ENCODE data around the gene NKD2.
A peak's percentile ranks its signal among the peaks of the same experiment; 100 is the strongest.

Gene NKD2

DNA sequence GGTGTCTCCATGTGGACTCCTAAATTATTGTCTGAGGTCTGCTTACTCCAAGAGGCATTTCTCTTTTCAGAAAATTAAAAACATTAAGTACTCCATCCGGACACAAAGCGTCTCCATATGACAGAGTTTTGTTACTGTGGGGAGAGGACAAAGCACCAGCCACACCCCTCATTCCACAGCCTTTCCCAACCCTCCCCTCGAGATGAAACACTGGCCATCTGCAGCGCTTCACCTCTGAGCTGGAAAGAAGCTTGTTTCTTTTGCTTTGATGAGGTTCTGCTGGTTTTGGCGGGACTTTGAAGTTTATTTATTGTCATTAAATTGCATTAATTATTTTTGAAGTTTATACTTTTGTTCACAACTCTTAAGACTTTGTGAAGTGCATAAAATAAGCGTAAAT lies 27.6 kb upstream of the NKD2 start:
- H3K4me1 Mint-ChIP-seq = peaks cover 24% of the 10 kb centered on the region
- H3K27me3 Mint-ChIP-seq (ENCODE audit: low read depth, poor library complexity) = peaks cover 9% of the 10 kb centered on the region
- DNase-seq = no peak
- TF ChIP-seq, protein P1, sequence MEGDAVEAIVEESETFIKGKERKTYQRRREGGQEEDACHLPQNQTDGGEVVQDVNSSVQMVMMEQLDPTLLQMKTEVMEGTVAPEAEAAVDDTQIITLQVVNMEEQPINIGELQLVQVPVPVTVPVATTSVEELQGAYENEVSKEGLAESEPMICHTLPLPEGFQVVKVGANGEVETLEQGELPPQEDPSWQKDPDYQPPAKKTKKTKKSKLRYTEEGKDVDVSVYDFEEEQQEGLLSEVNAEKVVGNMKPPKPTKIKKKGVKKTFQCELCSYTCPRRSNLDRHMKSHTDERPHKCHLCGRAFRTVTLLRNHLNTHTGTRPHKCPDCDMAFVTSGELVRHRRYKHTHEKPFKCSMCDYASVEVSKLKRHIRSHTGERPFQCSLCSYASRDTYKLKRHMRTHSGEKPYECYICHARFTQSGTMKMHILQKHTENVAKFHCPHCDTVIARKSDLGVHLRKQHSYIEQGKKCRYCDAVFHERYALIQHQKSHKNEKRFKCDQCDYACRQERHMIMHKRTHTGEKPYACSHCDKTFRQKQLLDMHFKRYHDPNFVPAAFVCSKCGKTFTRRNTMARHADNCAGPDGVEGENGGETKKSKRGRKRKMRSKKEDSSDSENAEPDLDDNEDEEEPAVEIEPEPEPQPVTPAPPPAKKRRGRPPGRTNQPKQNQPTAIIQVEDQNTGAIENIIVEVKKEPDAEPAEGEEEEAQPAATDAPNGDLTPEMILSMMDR (IDR thresholded peaks at IDR 0.05) = no peak
- peaks cover 25% of the 10 kb centered on the region for H3K9me3 Mint-ChIP-seq
- peaks cover 6% of the 10 kb centered on the region for H3K36me3 Mint-ChIP-seq (ENCODE audit: low read depth)
- no peak overlapping the region for H3K4me3 Mint-ChIP-seq
- H3K27ac Mint-ChIP-seq = no peak overlapping the region

- peaks cover 30% of the 10 kb centered on the region for H3K9me3 Mint-ChIP-seq
- no peak overlapping the region for H3K4me3 Mint-ChIP-seq
- DNase-seq = no peak
- H3K27me3 Mint-ChIP-seq (ENCODE audit: low read depth, poor library complexity) = peaks cover 12% of the 10 kb centered on the region
- TF ChIP-seq, protein P1 (IDR thresholded peaks at IDR 0.05) = no peak
- H3K4me1 Mint-ChIP-seq = peaks cover 24% of the 10 kb centered on the region
- H3K27ac Mint-ChIP-seq = no peak overlapping the region
- peaks cover 6% of the 10 kb centered on the region for H3K36me3 Mint-ChIP-seq (ENCODE audit: low read depth)
Observed at GRCh38 chr5:981456-981855, 27.1 kb upstream of the NKD2 start.

DNA sequence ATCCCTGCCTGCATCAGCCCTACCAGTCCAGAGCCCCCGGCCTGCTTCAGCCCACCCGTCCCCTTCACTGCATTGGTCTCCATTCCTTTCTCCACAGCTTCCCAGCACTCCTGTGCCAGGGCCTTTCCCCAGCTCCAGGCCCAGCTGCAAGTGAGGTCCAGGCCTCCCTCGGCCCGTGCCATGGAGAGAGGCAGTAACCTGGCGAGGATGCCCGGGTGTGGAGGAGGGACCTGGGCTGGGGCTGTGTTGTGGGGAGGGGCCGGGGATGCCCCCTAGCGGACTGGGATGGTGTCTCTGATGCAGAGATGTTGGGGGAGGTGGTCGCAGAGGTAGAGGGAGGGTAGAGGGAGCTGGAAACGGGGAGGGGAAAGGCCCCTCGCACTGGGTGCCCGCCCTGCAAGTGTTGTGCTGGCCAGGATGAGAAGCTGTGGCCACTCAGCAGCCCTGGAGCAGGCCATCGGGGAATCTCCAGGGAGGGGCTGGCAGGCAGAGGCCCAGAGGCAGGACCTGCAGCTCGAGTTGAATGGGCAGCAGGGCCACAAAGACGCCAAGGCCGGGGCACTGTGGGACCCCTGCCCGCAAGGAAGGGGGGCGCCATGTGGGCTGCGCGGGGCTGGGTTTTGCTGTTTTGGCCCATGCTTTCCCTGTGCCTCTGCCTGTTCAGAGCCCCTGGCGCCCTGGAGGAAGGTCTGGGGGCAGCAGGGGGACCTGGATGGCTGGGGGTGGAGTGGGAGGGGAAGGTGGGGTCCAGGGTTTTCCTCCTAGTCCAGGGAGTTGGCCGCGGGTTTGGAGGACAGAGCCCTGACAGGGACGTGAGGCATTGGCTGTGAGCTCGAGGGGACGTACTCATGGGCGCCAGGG lies 26.0 kb upstream of the NKD2 start:
- H3K27me3 Mint-ChIP-seq (ENCODE audit: low read depth, poor library complexity) = peaks cover 12% of the 10 kb centered on the region
- DNase-seq = peak; percentile 55
- TF ChIP-seq, protein P1 (IDR thresholded peaks at IDR 0.05) = peak; percentile 30

GRCh38 chr5:983238-983524 lies 25.4 kb upstream of the NKD2 start:
- Mint-ChIP-seq H3K4me3 (no peak overlapping the region), H3K36me3 (ENCODE audit: low read depth) (peaks cover 6% of the 10 kb centered on the region), H3K27ac (no peak overlapping the region), H3K27me3 (ENCODE audit: low read depth, poor library complexity) (peaks cover 12% of the 10 kb centered on the region), H3K9me3 (peaks cover 47% of the 10 kb centered on the region), H3K4me1 (peaks cover 24% of the 10 kb centered on the region)
- TF ChIP-seq, protein P1 (IDR thresholded peaks at IDR 0.05) = no peak
- DNase-seq = no peak

More for the DNA sequence above, 26.0 kb upstream of the NKD2 start:
- Mint-ChIP-seq H3K4me3 (no peak overlapping the region), H3K9me3 (peaks cover 42% of the 10 kb centered on the region), H3K4me1 (peaks cover 24% of the 10 kb centered on the region), H3K27ac (no peak overlapping the region), H3K36me3 (ENCODE audit: low read depth) (peaks cover 6% of the 10 kb centered on the region)

GRCh38 chr5:983568-983967 lies 25.0 kb upstream of the NKD2 start:
- TF ChIP-seq, protein P1 (IDR thresholded peaks at IDR 0.05) = no peak
- peaks cover 12% of the 10 kb centered on the region for H3K27me3 Mint-ChIP-seq (ENCODE audit: low read depth, poor library complexity)
- no peak for DNase-seq
- H3K36me3 Mint-ChIP-seq (ENCODE audit: low read depth) = peaks cover 6% of the 10 kb centered on the region
- H3K9me3 Mint-ChIP-seq = peaks cover 48% of the 10 kb centered on the region
- no peak overlapping the region for H3K27ac Mint-ChIP-seq
- no peak overlapping the region for H3K4me3 Mint-ChIP-seq
- H3K4me1 Mint-ChIP-seq = peaks cover 22% of the 10 kb centered on the region

DNA sequence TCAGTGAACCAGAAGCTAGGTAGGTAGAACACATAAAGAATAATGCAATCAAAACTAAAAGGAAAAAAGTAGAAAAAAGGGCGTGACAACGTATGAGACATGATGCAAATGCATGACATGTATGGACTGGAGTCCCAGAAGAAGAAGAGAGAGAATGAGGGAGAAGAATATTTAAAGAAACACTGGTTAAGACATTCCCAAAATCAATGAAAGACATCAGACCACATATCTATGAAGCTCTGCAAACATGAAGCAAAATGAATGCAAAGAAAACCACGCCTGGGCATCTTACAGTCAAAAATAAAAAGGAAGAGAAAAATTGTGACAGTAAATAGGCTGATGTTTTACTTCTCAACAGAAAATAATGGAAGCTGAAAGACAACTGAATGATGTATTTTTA lies 23.8 kb upstream of the NKD2 start:
- DNase-seq = no peak
- TF ChIP-seq, protein P1 (IDR thresholded peaks at IDR 0.05) = no peak
- Mint-ChIP-seq H3K27ac (no peak overlapping the region), H3K4me3 (no peak overlapping the region), H3K4me1 (peaks cover 20% of the 10 kb centered on the region), H3K27me3 (ENCODE audit: low read depth, poor library complexity) (peaks cover 18% of the 10 kb centered on the region), H3K36me3 (ENCODE audit: low read depth) (peaks cover 6% of the 10 kb centered on the region), H3K9me3 (peaks cover 48% of the 10 kb centered on the region)
